ENCODE data around the gene CFB. TPM values are rescaled to one million over a fixed set of nuclear protein-coding genes. Genes with fewer than 3 reads are reported as not detected.

The CFB gene
- total RNA-seq, 1 experiment from 2014 or later = 1.4 TPM

DNA sequence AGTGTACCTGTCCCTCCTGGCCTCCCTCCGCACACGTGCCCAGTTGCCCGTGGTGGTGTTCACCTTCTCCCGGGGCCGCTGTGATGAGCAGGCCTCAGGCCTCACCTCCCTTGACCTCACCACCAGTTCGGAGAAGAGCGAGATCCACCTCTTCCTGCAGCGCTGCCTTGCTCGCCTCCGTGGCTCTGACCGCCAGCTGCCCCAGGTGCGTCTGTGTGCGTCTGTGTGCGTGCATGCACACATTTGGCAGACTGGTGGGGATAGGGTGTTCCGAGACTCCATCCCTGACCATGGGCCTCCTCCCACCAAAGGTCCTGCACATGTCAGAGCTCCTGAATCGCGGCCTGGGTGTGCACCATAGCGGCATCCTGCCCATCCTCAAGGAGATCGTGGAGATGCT is 18.0 kb downstream of the CFB start:
- Mint-ChIP-seq H3K27me3 (ENCODE audit: low read depth) (no peaks in the 10 kb centered on the region), H3K9me3 (no peaks in the 10 kb centered on the region), H3K4me3 (no peak overlapping the region), H3K27ac (no peak overlapping the region), H3K36me3 (peaks cover 62% of the 10 kb centered on the region), H3K4me1 (peaks cover 5% of the 10 kb centered on the region)
- POLR2A ChIA-PET = no interaction called here
- CTCF ChIA-PET = interaction anchor here (1.6 kb wide), 1 partner anchor 12 kb away, joined by 5 read pairs; no protein-coding TSS in a partner anchor
- no peak for TF ChIP-seq ZNF416 (CRISPR knock-in tag; IDR thresholded peaks at IDR 0.05)
- no peak for TF ChIP-seq CREM (CRISPR knock-in tag; IDR thresholded peaks at IDR 0.05)
- TF ChIP-seq, protein P1, sequence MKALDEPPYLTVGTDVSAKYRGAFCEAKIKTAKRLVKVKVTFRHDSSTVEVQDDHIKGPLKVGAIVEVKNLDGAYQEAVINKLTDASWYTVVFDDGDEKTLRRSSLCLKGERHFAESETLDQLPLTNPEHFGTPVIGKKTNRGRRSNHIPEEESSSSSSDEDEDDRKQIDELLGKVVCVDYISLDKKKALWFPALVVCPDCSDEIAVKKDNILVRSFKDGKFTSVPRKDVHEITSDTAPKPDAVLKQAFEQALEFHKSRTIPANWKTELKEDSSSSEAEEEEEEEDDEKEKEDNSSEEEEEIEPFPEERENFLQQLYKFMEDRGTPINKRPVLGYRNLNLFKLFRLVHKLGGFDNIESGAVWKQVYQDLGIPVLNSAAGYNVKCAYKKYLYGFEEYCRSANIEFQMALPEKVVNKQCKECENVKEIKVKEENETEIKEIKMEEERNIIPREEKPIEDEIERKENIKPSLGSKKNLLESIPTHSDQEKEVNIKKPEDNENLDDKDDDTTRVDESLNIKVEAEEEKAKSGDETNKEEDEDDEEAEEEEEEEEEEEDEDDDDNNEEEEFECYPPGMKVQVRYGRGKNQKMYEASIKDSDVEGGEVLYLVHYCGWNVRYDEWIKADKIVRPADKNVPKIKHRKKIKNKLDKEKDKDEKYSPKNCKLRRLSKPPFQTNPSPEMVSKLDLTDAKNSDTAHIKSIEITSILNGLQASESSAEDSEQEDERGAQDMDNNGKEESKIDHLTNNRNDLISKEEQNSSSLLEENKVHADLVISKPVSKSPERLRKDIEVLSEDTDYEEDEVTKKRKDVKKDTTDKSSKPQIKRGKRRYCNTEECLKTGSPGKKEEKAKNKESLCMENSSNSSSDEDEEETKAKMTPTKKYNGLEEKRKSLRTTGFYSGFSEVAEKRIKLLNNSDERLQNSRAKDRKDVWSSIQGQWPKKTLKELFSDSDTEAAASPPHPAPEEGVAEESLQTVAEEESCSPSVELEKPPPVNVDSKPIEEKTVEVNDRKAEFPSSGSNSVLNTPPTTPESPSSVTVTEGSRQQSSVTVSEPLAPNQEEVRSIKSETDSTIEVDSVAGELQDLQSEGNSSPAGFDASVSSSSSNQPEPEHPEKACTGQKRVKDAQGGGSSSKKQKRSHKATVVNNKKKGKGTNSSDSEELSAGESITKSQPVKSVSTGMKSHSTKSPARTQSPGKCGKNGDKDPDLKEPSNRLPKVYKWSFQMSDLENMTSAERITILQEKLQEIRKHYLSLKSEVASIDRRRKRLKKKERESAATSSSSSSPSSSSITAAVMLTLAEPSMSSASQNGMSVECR (CRISPR knock-in tag; IDR thresholded peaks at IDR 0.05; ENCODE audit: borderline replicate concordance) = no peak
- TF ChIP-seq, protein P2, sequence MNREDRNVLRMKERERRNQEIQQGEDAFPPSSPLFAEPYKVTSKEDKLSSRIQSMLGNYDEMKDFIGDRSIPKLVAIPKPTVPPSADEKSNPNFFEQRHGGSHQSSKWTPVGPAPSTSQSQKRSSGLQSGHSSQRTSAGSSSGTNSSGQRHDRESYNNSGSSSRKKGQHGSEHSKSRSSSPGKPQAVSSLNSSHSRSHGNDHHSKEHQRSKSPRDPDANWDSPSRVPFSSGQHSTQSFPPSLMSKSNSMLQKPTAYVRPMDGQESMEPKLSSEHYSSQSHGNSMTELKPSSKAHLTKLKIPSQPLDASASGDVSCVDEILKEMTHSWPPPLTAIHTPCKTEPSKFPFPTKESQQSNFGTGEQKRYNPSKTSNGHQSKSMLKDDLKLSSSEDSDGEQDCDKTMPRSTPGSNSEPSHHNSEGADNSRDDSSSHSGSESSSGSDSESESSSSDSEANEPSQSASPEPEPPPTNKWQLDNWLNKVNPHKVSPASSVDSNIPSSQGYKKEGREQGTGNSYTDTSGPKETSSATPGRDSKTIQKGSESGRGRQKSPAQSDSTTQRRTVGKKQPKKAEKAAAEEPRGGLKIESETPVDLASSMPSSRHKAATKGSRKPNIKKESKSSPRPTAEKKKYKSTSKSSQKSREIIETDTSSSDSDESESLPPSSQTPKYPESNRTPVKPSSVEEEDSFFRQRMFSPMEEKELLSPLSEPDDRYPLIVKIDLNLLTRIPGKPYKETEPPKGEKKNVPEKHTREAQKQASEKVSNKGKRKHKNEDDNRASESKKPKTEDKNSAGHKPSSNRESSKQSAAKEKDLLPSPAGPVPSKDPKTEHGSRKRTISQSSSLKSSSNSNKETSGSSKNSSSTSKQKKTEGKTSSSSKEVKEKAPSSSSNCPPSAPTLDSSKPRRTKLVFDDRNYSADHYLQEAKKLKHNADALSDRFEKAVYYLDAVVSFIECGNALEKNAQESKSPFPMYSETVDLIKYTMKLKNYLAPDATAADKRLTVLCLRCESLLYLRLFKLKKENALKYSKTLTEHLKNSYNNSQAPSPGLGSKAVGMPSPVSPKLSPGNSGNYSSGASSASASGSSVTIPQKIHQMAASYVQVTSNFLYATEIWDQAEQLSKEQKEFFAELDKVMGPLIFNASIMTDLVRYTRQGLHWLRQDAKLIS (CRISPR knock-in tag; IDR thresholded peaks at IDR 0.05; ENCODE audit: borderline replicate concordance) = no peak
- TF ChIP-seq, protein P3, sequence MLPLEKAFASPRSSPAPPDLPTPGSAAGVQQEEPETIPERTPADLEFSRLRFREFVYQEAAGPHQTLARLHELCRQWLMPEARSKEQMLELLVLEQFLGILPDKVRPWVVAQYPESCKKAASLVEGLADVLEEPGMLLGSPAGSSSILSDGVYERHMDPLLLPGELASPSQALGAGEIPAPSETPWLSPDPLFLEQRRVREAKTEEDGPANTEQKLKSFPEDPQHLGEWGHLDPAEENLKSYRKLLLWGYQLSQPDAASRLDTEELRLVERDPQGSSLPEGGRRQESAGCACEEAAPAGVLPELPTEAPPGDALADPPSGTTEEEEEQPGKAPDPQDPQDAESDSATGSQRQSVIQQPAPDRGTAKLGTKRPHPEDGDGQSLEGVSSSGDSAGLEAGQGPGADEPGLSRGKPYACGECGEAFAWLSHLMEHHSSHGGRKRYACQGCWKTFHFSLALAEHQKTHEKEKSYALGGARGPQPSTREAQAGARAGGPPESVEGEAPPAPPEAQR (CRISPR knock-in tag; IDR thresholded peaks at IDR 0.05) = no peak
- TF ChIP-seq, protein P4, sequence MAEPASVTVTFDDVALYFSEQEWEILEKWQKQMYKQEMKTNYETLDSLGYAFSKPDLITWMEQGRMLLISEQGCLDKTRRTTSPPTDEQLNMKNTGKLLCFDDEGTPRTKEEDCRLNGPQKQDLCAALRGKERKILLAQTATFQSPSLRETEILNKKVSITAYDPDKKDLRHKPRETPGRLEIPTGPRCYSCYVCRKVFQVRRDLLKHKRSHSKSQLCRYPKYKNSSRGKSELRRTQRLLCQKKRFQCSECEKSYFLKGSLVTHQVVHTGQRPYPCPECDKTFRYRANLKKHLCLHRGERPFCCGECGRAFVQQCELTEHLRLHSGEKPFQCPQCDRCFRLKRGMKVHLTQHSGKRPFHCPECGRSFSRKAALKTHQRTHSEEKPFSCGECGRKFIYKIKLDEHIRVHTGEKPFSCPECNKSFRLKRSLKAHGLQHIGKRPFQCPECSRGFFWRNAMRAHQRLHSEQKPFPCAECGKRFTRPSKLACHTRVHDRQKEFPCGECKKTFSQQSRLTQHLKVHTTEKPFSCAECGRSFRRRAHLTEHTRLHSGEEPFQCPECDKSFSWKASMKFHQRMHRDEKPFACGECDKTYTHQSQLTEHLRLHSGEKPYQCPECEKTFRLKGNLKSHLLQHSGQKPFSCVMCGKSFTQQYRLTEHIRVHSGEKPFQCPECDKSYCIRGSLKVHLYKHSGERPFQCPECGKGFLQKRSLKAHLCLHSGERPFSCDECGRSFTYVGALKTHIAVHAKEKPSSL (CRISPR knock-in tag; conservative IDR thresholded peaks at IDR 0.05) = no peak
- TF ChIP-seq, protein P5, sequence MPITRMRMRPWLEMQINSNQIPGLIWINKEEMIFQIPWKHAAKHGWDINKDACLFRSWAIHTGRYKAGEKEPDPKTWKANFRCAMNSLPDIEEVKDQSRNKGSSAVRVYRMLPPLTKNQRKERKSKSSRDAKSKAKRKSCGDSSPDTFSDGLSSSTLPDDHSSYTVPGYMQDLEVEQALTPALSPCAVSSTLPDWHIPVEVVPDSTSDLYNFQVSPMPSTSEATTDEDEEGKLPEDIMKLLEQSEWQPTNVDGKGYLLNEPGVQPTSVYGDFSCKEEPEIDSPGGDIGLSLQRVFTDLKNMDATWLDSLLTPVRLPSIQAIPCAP (CRISPR knock-in tag; IDR thresholded peaks at IDR 0.05) = no peak
- TF ChIP-seq, protein P6, sequence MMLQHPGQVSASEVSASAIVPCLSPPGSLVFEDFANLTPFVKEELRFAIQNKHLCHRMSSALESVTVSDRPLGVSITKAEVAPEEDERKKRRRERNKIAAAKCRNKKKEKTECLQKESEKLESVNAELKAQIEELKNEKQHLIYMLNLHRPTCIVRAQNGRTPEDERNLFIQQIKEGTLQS (CRISPR knock-in tag; conservative IDR thresholded peaks at IDR 0.05) = no peak
- TF ChIP-seq, protein P7, sequence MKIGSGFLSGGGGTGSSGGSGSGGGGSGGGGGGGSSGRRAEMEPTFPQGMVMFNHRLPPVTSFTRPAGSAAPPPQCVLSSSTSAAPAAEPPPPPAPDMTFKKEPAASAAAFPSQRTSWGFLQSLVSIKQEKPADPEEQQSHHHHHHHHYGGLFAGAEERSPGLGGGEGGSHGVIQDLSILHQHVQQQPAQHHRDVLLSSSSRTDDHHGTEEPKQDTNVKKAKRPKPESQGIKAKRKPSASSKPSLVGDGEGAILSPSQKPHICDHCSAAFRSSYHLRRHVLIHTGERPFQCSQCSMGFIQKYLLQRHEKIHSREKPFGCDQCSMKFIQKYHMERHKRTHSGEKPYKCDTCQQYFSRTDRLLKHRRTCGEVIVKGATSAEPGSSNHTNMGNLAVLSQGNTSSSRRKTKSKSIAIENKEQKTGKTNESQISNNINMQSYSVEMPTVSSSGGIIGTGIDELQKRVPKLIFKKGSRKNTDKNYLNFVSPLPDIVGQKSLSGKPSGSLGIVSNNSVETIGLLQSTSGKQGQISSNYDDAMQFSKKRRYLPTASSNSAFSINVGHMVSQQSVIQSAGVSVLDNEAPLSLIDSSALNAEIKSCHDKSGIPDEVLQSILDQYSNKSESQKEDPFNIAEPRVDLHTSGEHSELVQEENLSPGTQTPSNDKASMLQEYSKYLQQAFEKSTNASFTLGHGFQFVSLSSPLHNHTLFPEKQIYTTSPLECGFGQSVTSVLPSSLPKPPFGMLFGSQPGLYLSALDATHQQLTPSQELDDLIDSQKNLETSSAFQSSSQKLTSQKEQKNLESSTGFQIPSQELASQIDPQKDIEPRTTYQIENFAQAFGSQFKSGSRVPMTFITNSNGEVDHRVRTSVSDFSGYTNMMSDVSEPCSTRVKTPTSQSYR (CRISPR knock-in tag; IDR thresholded peaks at IDR 0.05) = no peak
- no peak for TF ChIP-seq ZBTB21 (CRISPR knock-in tag; IDR thresholded peaks at IDR 0.05; ENCODE audit: borderline replicate concordance)
- TF ChIP-seq CBFB (CRISPR knock-in tag; IDR thresholded peaks at IDR 0.05; ENCODE audit: low read depth) = no peak
- no peak for TF ChIP-seq ELF4 (CRISPR knock-in tag; IDR thresholded peaks at IDR 0.05; ENCODE audit: low read depth)
- TF ChIP-seq ZNF671 (CRISPR knock-in tag; IDR thresholded peaks at IDR 0.05) = no peak
- TF ChIP-seq, protein P8, sequence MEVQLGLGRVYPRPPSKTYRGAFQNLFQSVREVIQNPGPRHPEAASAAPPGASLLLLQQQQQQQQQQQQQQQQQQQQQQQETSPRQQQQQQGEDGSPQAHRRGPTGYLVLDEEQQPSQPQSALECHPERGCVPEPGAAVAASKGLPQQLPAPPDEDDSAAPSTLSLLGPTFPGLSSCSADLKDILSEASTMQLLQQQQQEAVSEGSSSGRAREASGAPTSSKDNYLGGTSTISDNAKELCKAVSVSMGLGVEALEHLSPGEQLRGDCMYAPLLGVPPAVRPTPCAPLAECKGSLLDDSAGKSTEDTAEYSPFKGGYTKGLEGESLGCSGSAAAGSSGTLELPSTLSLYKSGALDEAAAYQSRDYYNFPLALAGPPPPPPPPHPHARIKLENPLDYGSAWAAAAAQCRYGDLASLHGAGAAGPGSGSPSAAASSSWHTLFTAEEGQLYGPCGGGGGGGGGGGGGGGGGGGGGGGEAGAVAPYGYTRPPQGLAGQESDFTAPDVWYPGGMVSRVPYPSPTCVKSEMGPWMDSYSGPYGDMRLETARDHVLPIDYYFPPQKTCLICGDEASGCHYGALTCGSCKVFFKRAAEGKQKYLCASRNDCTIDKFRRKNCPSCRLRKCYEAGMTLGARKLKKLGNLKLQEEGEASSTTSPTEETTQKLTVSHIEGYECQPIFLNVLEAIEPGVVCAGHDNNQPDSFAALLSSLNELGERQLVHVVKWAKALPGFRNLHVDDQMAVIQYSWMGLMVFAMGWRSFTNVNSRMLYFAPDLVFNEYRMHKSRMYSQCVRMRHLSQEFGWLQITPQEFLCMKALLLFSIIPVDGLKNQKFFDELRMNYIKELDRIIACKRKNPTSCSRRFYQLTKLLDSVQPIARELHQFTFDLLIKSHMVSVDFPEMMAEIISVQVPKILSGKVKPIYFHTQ (CRISPR knock-in tag; IDR thresholded peaks at IDR 0.05) = no peak
- DNase-seq (ENCODE audit: low spot score) (no peak), ATAC-seq (no peak)
